Spinal cord (tissue), 10 donors: ENCODE results near the gene ZNF787. TPM values are rescaled to one million over a fixed set of nuclear protein-coding genes. Genes with fewer than 3 reads are reported as not detected.

Experiments
- DNase-seq, 6 donors: peaks; one replicate each; pipeline versions ENCODE4 v3.0.0 to v3.0.0-alpha.2; 2013 to 2015; ENCODE audit warnings: low spot score in 6 of 6, low read depth in 4 of 6
- H3K27ac ChIP-seq: one replicate; pipeline ENCODE4 v1.5.1; 2013; ENCODE audit warnings: low read depth, low read length, control low read depth
- H3K27me3 ChIP-seq: one replicate; pipeline ENCODE4 v1.6.1; 2013; ENCODE audit warnings: low read length; ENCODE audit not compliant: control insufficient read depth, insufficient read depth
- H3K36me3 ChIP-seq: one replicate; pipeline ENCODE4 v1.6.1; 2013; ENCODE audit warnings: low read length; ENCODE audit not compliant: control insufficient read depth, insufficient read depth
- H3K4me1 ChIP-seq: one replicate; pipeline ENCODE4 v1.6.1; 2013; ENCODE audit warnings: low read length; ENCODE audit not compliant: control insufficient read depth, insufficient read depth
- H3K4me3 ChIP-seq: one replicate; pipeline ENCODE4 v1.5.1; 2013; ENCODE audit warnings: low read depth, low read length, control low read depth
- H3K9me3 ChIP-seq: one replicate; pipeline ENCODE4 v1.6.1; 2013; ENCODE audit warnings: low read length; ENCODE audit not compliant: control insufficient read depth, insufficient read depth
- WGBS: methylation state at CpG from one replicate; pipeline ENCODE4 v1.1.5; 2013; ENCODE audit warnings: missing lambda C conversion rate; ENCODE audit not compliant: insufficient coverage; 5-methylcytosine and 5-hydroxymethylcytosine counted together
- polyA plus RNA-seq, 2 donors: library from polyadenylated mRNA; unstranded; fragments of 120-200 nt; gene quantifications; one replicate each; pipeline ENCODE4 v1.2.1, GENCODE V29; 2013; ENCODE audit not compliant: insufficient read length in 2 of 2
- total RNA-seq, 2 donors: library from RNA; depleted of rRNA in 1 of 2; stranded (reverse); fragments of 120-200 nt in 1 of 2; fragments of >200 nt in 1 of 2; gene quantifications; one replicate each; pipeline versions ENCODE4 v1.2.3 to v1.2.4, GENCODE V29; 2013 to 2014
- donor health status: healthy.

Gene ZNF787
- total and polyA plus RNA-seq, 4 donors, result 8.9 to 27.4 (median 23.6) TPM

DNA sequence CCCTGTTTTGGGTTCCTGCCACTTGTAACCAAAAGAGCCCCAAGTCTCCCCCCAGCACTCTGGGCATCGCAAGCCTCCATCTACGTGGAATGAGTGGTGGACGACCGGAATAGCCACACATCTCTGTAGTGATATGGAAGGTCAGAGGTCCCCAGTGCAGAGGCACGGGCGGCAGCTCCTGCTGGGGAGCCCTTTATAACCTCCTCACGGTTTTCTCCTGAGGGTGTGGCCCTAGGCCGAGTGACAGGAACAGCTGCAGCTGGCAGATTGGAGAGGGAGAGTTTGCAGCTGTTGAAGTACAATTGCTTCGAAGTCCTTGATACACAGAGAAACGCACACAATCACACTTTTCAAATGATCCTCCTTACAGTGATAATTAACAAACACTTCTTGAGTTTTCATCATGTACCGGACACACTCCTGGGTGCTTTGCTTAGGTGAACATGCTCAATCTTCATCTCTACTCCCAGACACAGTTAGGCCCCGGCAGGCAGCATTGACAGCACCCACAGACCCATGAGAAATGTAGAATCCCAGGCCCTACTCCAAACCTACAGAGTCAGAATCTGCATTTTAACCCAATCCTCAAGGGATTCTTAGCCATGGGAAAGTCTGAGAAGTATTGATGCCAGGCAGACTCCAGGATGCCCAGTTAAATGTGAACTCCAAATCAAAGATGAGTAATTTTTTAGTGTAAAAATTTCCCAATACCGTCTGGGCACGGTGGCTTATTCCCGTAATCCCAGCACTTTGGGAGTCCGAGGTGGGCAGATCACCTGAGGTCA lies 4.9 kb upstream of the ZNF787 start:
- H3K9me3 ChIP-seq, result no peaks in the 10 kb centered on the region
- peaks cover 6% of the 10 kb centered on the region for H3K4me1 ChIP-seq
- H3K27me3 ChIP-seq, result no peaks in the 10 kb centered on the region
- no peak for DNase-seq
- no peaks in the 10 kb centered on the region for H3K36me3 ChIP-seq
- H3K27ac ChIP-seq, result no peak overlapping the region
- 75% methylated on average over 12 of the region's 16 CpGs for WGBS
- H3K4me3 ChIP-seq, result no peak overlapping the region

DNA sequence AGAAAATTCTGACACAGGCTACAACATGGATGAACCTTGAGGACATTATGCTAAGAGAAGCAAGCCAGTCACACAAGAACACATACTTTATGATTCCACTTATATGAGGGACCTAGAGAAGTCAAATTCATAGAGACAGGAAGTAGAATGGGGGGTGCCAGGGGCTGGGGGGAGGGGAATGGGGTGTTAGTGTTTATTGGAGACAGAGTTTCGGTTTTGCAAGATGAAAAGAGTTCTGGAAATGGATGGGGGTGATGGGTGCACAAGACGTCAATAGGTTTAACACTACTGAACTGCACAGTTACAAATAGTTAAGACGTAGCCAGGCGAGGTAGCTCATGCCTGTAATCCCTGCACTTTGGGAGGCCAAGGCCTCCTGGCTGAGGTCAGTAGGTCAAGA lies 3.5 kb upstream of the ZNF787 start:
- Histone ChIP-seq H3K36me3 (peaks cover under 1% of the 10 kb centered on the region), H3K27ac (no peak overlapping the region), H3K27me3 (no peaks in the 10 kb centered on the region), H3K4me1 (peaks cover 14% of the 10 kb centered on the region), H3K9me3 (no peaks in the 10 kb centered on the region), H3K4me3 (no peak overlapping the region)
- DNase-seq, result no peak
- 92% methylated on average over 4 of the region's 4 CpGs for WGBS

DNA sequence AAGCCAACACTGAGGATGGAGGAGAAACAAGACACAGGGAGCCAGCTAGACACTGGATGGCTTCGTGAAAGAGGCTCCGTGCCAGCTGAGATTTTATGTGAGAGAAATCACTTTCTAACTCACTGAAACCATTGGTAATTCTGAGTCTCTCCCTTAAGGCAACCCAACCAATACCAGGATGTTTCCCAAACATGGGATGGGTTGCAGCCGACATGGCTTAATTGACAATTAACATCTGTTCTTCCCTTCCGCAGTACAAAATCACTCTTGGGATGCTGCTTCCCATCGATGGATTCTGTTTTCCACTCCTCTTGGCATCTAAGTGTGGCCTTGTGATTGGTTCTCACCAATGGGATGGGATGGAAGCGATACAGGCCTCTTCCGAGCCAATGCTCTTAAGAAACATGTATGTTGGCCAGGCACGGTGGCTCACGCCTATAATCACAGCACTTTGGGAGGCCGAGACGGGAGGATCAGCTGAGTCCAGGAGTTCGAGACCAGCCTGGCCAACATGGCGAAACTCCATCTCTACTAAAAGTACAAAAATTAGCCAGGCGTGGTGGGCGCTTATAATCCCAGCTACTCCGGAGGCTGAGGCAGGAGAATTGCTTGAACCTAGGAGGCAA lies 2.3 kb upstream of the ZNF787 start:
- H3K36me3 ChIP-seq, result peaks cover 11% of the 10 kb centered on the region
- 87% methylated on average over 8 of the region's 16 CpGs for WGBS

DNA sequence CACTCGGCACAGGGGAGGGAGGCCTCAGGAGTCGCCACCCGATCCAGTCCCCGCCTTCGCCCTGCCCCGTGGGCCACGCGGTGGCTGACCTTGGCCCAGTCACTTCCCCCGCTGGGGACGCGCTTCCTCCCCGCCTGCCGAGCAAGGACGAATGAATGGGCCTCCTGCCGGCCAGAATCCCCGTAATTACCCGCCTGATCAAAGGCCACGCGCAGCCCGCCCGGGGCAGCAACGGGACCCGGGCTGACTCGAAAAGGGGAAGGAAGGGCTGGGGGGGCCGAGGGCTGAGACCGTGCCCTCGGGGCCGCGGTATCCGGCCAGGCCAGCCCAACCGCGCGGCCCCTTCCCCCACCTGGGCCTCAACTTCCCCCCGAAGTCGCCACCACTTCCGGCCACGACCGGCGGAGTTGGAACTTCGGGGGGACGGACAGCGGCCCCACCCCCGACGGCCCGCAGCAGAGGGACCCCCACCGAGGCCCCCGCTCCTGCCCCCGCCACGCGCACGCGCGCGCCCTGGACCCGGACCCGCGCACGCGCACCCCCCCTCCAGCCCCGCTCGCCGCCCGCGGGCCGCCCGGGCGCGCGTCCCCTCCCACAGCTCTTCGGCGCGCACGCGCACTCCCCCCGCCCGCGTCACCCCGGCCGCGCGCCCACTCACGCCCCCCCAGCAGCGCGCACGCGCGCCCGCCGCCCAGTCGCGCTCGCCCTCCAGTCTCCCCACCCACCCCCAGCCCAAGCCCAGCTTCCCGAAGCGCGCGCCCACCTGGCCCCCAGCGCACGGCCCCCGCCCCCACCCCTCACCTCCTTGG lies 520 bp downstream of the ZNF787 start:
- peaks cover 20% of the 10 kb centered on the region for H3K36me3 ChIP-seq
- peak in 4 of 6 donors; percentile 44 to 90 (median 67) for DNase-seq
- no peaks in the 10 kb centered on the region for H3K9me3 ChIP-seq
- no peaks in the 10 kb centered on the region for H3K27me3 ChIP-seq
- peak overlapping the region; percentile 63 for H3K4me3 ChIP-seq
- H3K27ac ChIP-seq, result peak overlapping the region; percentile 78
- H3K4me1 ChIP-seq, result peaks cover 31% of the 10 kb centered on the region
- under 1% methylated on average over 77 of the region's 99 CpGs for WGBS

More for the DNA sequence above, 2.3 kb upstream of the ZNF787 start:
- Histone ChIP-seq H3K9me3 (no peaks in the 10 kb centered on the region), H3K4me1 (peaks cover 26% of the 10 kb centered on the region), H3K27ac (no peak overlapping the region), H3K4me3 (no peak overlapping the region), H3K27me3 (no peaks in the 10 kb centered on the region)
- peak in 1 of 6 donors; percentile 47 for DNase-seq

DNA sequence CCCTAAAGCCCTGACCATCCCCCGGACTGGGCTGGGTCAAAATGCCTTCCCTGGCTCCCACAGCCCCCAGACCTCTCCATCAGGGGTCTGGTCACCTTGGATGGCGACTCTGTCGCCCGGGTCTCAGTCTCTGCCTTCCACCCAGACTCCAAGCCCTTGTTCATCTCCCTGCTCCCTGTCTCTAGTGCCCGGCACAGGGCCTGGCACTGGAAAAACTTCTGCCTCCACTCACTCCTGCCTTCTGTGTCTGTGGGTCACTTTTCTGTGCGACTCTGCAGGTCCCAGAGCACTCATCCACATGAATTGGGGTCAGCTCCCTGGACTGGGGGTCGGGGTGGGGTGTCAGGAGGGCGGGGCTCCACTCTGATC lies 1.1 kb downstream of the ZNF787 start:
- Histone ChIP-seq H3K9me3 (no peaks in the 10 kb centered on the region), H3K4me1 (peaks cover 32% of the 10 kb centered on the region), H3K27me3 (no peaks in the 10 kb centered on the region), H3K36me3 (peaks cover 22% of the 10 kb centered on the region), H3K27ac (peak overlapping the region; percentile 78), H3K4me3 (peak overlapping the region; percentile 63)
- WGBS, result 23% methylated on average over 8 of the region's 8 CpGs
- no peak for DNase-seq

DNA sequence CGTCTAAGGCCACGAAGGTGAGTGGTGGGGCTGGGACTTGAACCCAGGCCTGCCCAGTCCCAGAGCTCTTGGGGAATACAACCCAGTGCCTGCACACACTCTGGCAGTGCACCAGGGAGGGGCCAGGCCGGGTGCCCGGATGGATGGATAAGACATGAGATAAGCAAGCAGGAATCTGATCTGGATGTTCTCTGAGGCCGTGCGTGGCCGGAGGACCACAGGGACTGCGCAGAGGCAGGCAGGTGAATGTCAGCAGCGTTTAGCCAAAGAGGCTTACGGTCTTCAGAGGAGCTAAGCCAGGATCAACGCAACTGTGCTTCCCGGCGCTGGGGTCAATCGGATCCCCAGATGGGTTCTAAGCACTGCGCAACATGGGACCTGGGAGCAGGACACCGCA lies 1.5 kb downstream of the ZNF787 start:
- Histone ChIP-seq H3K9me3 (no peaks in the 10 kb centered on the region), H3K27ac (no peak overlapping the region), H3K27me3 (no peaks in the 10 kb centered on the region), H3K4me1 (peaks cover 36% of the 10 kb centered on the region), H3K36me3 (peaks cover 25% of the 10 kb centered on the region), H3K4me3 (no peak overlapping the region)
- no peak for DNase-seq
- 72% methylated on average over 15 of the region's 16 CpGs for WGBS

DNA sequence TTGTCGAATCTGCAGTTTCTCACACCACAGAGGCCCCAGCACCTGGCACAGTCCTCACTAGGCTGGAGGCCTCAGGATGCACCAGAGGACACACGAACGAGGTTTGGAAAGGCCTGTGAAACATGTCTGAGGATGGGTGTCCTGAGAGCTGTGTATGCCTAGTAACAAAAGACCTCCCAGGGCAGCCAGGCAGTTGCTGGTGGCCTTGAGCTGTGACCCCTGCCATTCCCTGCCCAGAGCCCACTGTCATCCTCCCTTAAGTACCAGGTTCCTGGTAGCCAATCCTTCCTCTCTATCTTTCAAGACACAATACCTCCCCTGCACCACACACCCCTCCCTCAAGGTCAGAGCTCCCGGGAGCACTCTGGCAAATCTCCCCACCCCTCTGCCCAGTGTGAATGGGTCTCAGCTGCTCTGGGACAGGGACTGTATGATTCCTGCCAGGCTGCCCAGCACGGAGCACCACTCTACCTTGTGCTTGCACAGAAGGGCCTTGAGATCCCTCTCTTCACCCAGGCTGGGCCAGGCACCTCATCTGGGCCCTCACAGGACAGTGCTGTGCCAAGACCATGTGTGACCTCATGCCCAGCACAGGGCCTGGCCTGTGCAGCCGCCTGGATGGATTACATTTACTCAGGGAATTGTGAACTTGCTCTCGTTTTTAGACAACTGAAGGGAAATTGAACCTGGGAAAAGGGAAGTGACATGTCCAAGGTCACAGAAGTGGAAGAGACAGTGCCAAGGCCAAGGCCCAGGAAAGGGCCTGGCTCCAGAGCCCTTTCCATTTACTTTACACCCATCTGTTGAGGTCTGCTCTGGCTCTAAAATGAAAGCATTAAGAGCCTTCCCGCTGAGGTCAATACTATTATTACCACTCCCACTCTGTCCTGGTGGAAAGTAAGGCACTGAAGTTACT lies 2.2 kb downstream of the ZNF787 start:
- no peak for DNase-seq
- Histone ChIP-seq H3K4me1 (peaks cover 42% of the 10 kb centered on the region), H3K4me3 (no peak overlapping the region), H3K27ac (no peak overlapping the region), H3K9me3 (no peaks in the 10 kb centered on the region), H3K36me3 (peaks cover 28% of the 10 kb centered on the region), H3K27me3 (no peaks in the 10 kb centered on the region)
- WGBS, result 52% methylated on average over 7 of the region's 8 CpGs

DNA sequence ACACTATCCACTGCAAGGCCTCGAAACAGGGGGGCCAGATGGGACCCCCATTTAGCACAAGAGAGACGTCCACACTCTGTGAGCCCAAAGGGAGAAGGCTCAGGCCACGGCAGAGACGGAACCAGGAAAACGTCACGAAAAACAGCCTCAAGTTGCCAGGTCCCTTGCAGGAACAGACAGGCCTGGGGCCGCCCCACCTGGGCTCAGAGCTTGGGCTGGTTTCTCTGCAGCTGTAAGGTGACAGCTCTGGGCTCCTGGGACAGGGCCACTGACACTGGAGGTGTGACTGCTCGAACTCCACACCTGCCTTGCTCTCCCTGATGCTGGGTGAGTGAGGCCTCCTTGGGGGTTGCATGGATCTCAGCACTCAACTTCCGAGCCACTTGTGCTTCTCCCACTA lies 3.2 kb downstream of the ZNF787 start:
- peaks cover 47% of the 10 kb centered on the region for H3K4me1 ChIP-seq
- DNase-seq, result no peak
- H3K27me3 ChIP-seq, result no peaks in the 10 kb centered on the region
- no peak overlapping the region for H3K4me3 ChIP-seq
- WGBS, result 92% methylated on average over 8 of the region's 9 CpGs
- peaks cover 29% of the 10 kb centered on the region for H3K36me3 ChIP-seq
- no peak overlapping the region for H3K27ac ChIP-seq
- no peaks in the 10 kb centered on the region for H3K9me3 ChIP-seq

DNA sequence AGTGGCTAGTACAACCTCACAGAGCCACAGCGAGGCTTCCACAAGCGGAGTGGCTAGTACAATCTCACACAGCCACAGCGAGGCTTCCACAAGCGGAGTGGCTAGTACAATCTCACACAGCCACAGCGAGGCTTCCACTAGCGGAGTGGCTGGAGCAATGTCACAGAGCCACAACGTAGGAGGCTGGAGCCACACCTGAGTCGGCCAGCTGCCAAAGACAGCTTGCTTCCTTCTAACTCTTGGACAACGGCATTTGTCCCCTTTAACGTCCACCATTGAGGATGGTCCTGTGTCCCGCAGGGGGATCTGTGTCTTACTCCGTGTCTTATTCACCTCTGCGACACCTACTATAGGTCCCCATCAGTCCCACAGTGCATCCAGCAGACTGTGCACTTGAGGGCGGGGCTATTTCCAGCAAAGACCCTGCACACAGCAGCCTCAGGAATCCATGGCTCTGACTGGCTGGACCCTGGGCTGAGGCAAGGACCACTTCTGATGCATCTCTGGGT lies 3.7 kb downstream of the ZNF787 start:
- no peak for DNase-seq
- Histone ChIP-seq H3K27ac (no peak overlapping the region), H3K4me1 (peaks cover 49% of the 10 kb centered on the region), H3K4me3 (no peak overlapping the region), H3K27me3 (no peaks in the 10 kb centered on the region), H3K9me3 (no peaks in the 10 kb centered on the region), H3K36me3 (peaks cover 29% of the 10 kb centered on the region)
- 87% methylated on average over 14 of the region's 14 CpGs for WGBS
